ENCODE data around the gene GPS2.

GPS2 gene

GRCh38 chr17:7304179-7304578 is 11.0 kb downstream of the GPS2 start:
- no peak for TF ChIP-seq CTCF (IDR thresholded peaks at IDR 0.05; ENCODE audit: low read depth, low read length, missing control alignments)
- H3K4me3 ChIP-seq (ENCODE audit: low read depth, low read length), result no peak overlapping the region
- DNase-seq (ENCODE audit: low read depth), result no peak
- in situ Hi-C loops (cut with HindIII; ENCODE audit: low sequenced_read_pairs), result no loop called here

GRCh38 chr17:7296189-7296861 is 18.8 kb downstream of the GPS2 start:
- TF ChIP-seq CTCF (IDR thresholded peaks at IDR 0.05; ENCODE audit: low read depth, low read length, missing control alignments), result peak; percentile 88
- DNase-seq (ENCODE audit: low read depth), result peak; percentile 40
- in situ Hi-C loops (cut with HindIII; ENCODE audit: low sequenced_read_pairs), result no loop called here
- no peak overlapping the region for H3K4me3 ChIP-seq (ENCODE audit: low read depth, low read length)

GRCh38 chr17:7295230-7296180 is 19.7 kb downstream of the GPS2 start:
- in situ Hi-C loops (cut with HindIII; ENCODE audit: low sequenced_read_pairs), result no loop called here
- H3K4me3 ChIP-seq (ENCODE audit: low read depth, low read length), result no peak overlapping the region
- DNase-seq (ENCODE audit: low read depth), result no peak
- no peak for TF ChIP-seq CTCF (IDR thresholded peaks at IDR 0.05; ENCODE audit: low read depth, low read length, missing control alignments)

- no peak for DNase-seq (ENCODE audit: low read depth)
- in situ Hi-C loops (cut with HindIII; ENCODE audit: low sequenced_read_pairs), result no loop called here
- H3K4me3 ChIP-seq (ENCODE audit: low read depth, low read length), result no peak within 1 kb of the TSS
- TF ChIP-seq CTCF (IDR thresholded peaks at IDR 0.05; ENCODE audit: low read depth, low read length, missing control alignments), result no peak
These were observed 20.5 kb downstream of the GPS2 start, which contains the start of gene YBX2 for GRCh38 chr17:7294614-7295153. TSS of gene YBX2 (minus strand) at chr17:7294639. CDS start at chr17:7294500, 139 bp downstream.

GRCh38 chr17:7293816-7294613 is 21.1 kb downstream of the GPS2 start:
- no peak for TF ChIP-seq CTCF (IDR thresholded peaks at IDR 0.05; ENCODE audit: low read depth, low read length, missing control alignments)
- DNase-seq (ENCODE audit: low read depth), result no peak
- H3K4me3 ChIP-seq (ENCODE audit: low read depth, low read length), result no peak overlapping the region
- in situ Hi-C loops (cut with HindIII; ENCODE audit: low sequenced_read_pairs), result no loop called here

- no peak overlapping the region for H3K4me3 ChIP-seq (ENCODE audit: low read depth, low read length)
- DNase-seq (ENCODE audit: low read depth), result no peak
- TF ChIP-seq CTCF (IDR thresholded peaks at IDR 0.05; ENCODE audit: low read depth, low read length, missing control alignments), result no peak
- in situ Hi-C loops (cut with HindIII; ENCODE audit: low sequenced_read_pairs), result no loop called here
These were observed 22.0 kb downstream of the GPS2 start for GRCh38 chr17:7293159-7293558.
